Common myeloid progenitor, CD34-positive (primary cell): ENCODE data around the gene MIEN1.

Experiments
- CTCF ChIA-PET: fragments of 350-600 bp; sonication (Branson Sonifier 250); formaldehyde crosslinking; loops from one replicate; lab custom pipeline; 2021; ENCODE audit warnings: antibody characterized with exemption; lab: Charles Lee
- POLR2A ChIA-PET: fragments of 350-600 bp; sonication (Branson Sonifier 250); formaldehyde crosslinking; loops from one replicate; lab custom pipeline; 2021; ENCODE audit warnings: antibody characterized with exemption; lab: Charles Lee
- DNase-seq, 3 donors: peaks; one replicate each; pipeline versions ENCODE4 v3.0.0 to v3.0.0-alpha.2; 2013
- H3K27ac ChIP-seq, 2 experiments: 1 replicate in 1 of 2; 2 replicates in 1 of 2; pipeline ENCODE4 v1.7.0; 2013; ENCODE audit warnings: inconsistent platforms in 2 of 2, low read length in 2 of 2, mild to moderate bottlenecking in 2 of 2, low read depth in 1 of 2, moderate library complexity in 1 of 2; ENCODE audit not compliant: severe bottlenecking in 2 of 2, insufficient read depth in 1 of 2, poor library complexity in 1 of 2
- H3K27me3 ChIP-seq, 5 experiments: replicated peaks in 2 of 5; 1 replicate in 3 of 5; 2 replicates in 2 of 5; pipeline versions ENCODE4 v1.6.1 to v1.7.0; 2013; ENCODE audit warnings: low read length in 4 of 5, mild to moderate bottlenecking in 2 of 5, moderate library complexity in 2 of 5, inconsistent platforms in 1 of 5; ENCODE audit not compliant: insufficient read depth in 5 of 5, control insufficient read depth in 4 of 5
- H3K36me3 ChIP-seq, 4 experiments: 1 replicate in 2 of 4; 2 replicates in 2 of 4; pipeline versions ENCODE4 v1.6.1 to v1.7.0; 2013; ENCODE audit warnings: low read length in 3 of 4, control low read depth in 1 of 4, mild to moderate bottlenecking in 1 of 4; ENCODE audit not compliant: control insufficient read depth in 4 of 4, insufficient read depth in 4 of 4
- H3K4me1 ChIP-seq, 4 experiments: 1 replicate in 3 of 4; 2 replicates in 1 of 4; pipeline versions ENCODE4 v1.6.1 to v1.7.1; 2013; ENCODE audit warnings: low read length in 3 of 4, mild to moderate bottlenecking in 3 of 4, control low read depth in 1 of 4, inconsistent platforms in 1 of 4, moderate library complexity in 1 of 4; ENCODE audit not compliant: control insufficient read depth in 4 of 4, insufficient read depth in 4 of 4; ENCODE audit errors: control extremely low read depth in 1 of 4
- H3K4me3 ChIP-seq, 7 experiments: 1 replicate in 4 of 7; 2 replicates in 3 of 7; pipeline versions ENCODE4 v1.5.1 to v1.7.0; 2013; ENCODE audit warnings: mild to moderate bottlenecking in 7 of 7, low read length in 6 of 7, moderate library complexity in 6 of 7, inconsistent platforms in 2 of 7, low read depth in 2 of 7, control low read depth in 1 of 7; ENCODE audit not compliant: insufficient read depth in 4 of 7, control insufficient read depth in 1 of 7; ENCODE audit errors: extremely low read depth in 1 of 7
- H3K9me3 ChIP-seq, 5 experiments: 1 replicate in 4 of 5; 2 replicates in 1 of 5; pipeline versions ENCODE4 v1.6.1 to v1.7.1; 2013; ENCODE audit warnings: low read length in 4 of 5, mild to moderate bottlenecking in 2 of 5, inconsistent platforms in 1 of 5, low read depth in 1 of 5, moderate library complexity in 1 of 5; ENCODE audit not compliant: control insufficient read depth in 4 of 5, insufficient read depth in 2 of 5; ENCODE audit errors: control extremely low read depth in 1 of 5
- WGBS: methylation state at CpG from one replicate; pipeline ENCODE4 v1.1.5; 2013; ENCODE audit not compliant: insufficient coverage; 5-methylcytosine and 5-hydroxymethylcytosine counted together

MIEN1 gene

GRCh38 chr17:39755554-39756379 is 25.4 kb upstream of the MIEN1 start:
- Histone ChIP-seq H3K4me1 (peaks cover 9 to 52% (median 45%) of the 10 kb centered on the region in 4 experiments), H3K27me3 (peaks cover 0 to 3% (median 0%) of the 10 kb centered on the region in 5 experiments), H3K27ac (peak overlapping the region in 1 of 2 experiments; percentile 49), H3K9me3 (no peaks in the 10 kb centered on the region), H3K4me3 (peak overlapping the region in 1 of 7 experiments; percentile 31), H3K36me3 (no peaks in the 10 kb centered on the region)
- 34% methylated on average over 5 of the region's 18 CpGs for WGBS
- POLR2A ChIA-PET: interaction anchor here (0.6 kb wide), 1 partner anchor 283 kb away, joined by 3 read pairs; no protein-coding TSS in a partner anchor
- peak; percentile 29 to 78 (median 62) for DNase-seq
- CTCF ChIA-PET: interaction anchor here (0.8 to 2.5 kb wide), 5 partner anchors 11 to 102 kb away, joined by 3 to 8 read pairs (median 4); no protein-coding TSS in a partner anchor

- H3K27ac ChIP-seq: peak overlapping the region; percentile 7 to 58
These were observed 24.7 kb upstream of the MIEN1 start for GRCh38 chr17:39754958-39755553.

GRCh38 chr17:39754161-39754957 is 24.0 kb upstream of the MIEN1 start:
- under 1% methylated on average over 60 of the region's 91 CpGs for WGBS
- CTCF ChIA-PET: interaction anchor here (0.7 to 2.5 kb wide), 7 partner anchors 11 to 130 kb away, joined by 3 to 12 read pairs (median 4); partner anchors contain the start of gene MIEN1
- POLR2A ChIA-PET: interaction anchor here (0.6 kb wide), 3 partner anchors 25 to 385 kb away, joined by 3 read pairs; no protein-coding TSS in a partner anchor
- H3K27ac ChIP-seq: peak overlapping the region; percentile 7 to 58
- H3K4me1 ChIP-seq: peaks cover 9 to 52% (median 45%) of the 10 kb centered on the region in 4 experiments
- no peaks in the 10 kb centered on the region for H3K36me3 ChIP-seq
- H3K4me3 ChIP-seq: peak overlapping the region; percentile 36 to 74 (median 63)
- no peaks in the 10 kb centered on the region for H3K9me3 ChIP-seq
- peak; percentile 84 to 95 (median 92) for DNase-seq
- peaks cover 0 to 3% (median 0%) of the 10 kb centered on the region in 5 experiments for H3K27me3 ChIP-seq

More at GRCh38 chr17:39754958-39755553, 24.7 kb upstream of the MIEN1 start:
- ChIA-PET CTCF (interaction anchor here (0.7 to 2.5 kb wide), 7 partner anchors 12 to 131 kb away, joined by 3 to 8 read pairs (median 3); no protein-coding TSS in a partner anchor), POLR2A (interaction anchor here (0.6 kb wide), 3 partner anchors 25 to 385 kb away, joined by 3 read pairs; no protein-coding TSS in a partner anchor)
- Histone ChIP-seq H3K4me3 (peak overlapping the region in 4 of 7 experiments; percentile 63 to 74 (median 70)), H3K9me3 (no peaks in the 10 kb centered on the region), H3K4me1 (peaks cover 9 to 52% (median 45%) of the 10 kb centered on the region in 4 experiments), H3K27me3 (peaks cover 0 to 3% (median 1%) of the 10 kb centered on the region in 5 experiments), H3K36me3 (no peaks in the 10 kb centered on the region)
- 44% methylated on average over 11 of the region's 21 CpGs for WGBS
- DNase-seq: no peak

GRCh38 chr17:39753514-39754160 is 23.3 kb upstream of the MIEN1 start:
- Histone ChIP-seq H3K36me3 (no peaks in the 10 kb centered on the region), H3K9me3 (no peaks in the 10 kb centered on the region), H3K4me3 (peak overlapping the region in 6 of 7 experiments; percentile 36 to 74 (median 65)), H3K27me3 (peaks cover 0 to 3% (median 0%) of the 10 kb centered on the region in 5 experiments), H3K27ac (peak overlapping the region in 1 of 2 experiments; percentile 58), H3K4me1 (peaks cover 8 to 52% (median 44%) of the 10 kb centered on the region in 4 experiments)
- peak; percentile 79 to 89 (median 82) for DNase-seq
- CTCF ChIA-PET: interaction anchor here (0.8 to 2.0 kb wide), 7 partner anchors 9 to 134 kb away, joined by 3 to 12 read pairs (median 4); partner anchors contain the start of gene MIEN1
- WGBS: 3% methylated on average over 54 of the region's 55 CpGs
- POLR2A ChIA-PET: interaction anchor here (0.7 kb wide), 1 partner anchor 173 kb away, joined by 3 read pairs; no protein-coding TSS in a partner anchor

- H3K36me3 ChIP-seq: no peaks in the 10 kb centered on the region
- peaks cover 0 to 3% (median 0%) of the 10 kb centered on the region in 5 experiments for H3K27me3 ChIP-seq
- H3K4me1 ChIP-seq: peaks cover 2 to 41% (median 36%) of the 10 kb centered on the region in 4 experiments
- CTCF ChIA-PET: interaction anchor here (0.7 to 2.0 kb wide), 9 partner anchors 8 to 132 kb away, joined by 3 to 12 read pairs (median 4); partner anchors contain the start of genes IKZF3 and MIEN1
- H3K9me3 ChIP-seq: no peaks in the 10 kb centered on the region
- no peak overlapping the region for H3K4me3 ChIP-seq
- WGBS: 87% methylated on average over 8 of the region's 13 CpGs
- DNase-seq: no peak
- H3K27ac ChIP-seq: no peak overlapping the region
- POLR2A ChIA-PET: no interaction called here
These were observed 22.0 kb upstream of the MIEN1 start for GRCh38 chr17:39752241-39752881.
